SW480 (cell line): ENCODE measurements around the gene ADAM33.
A peak's percentile ranks its signal among the peaks of the same experiment; 100 is the strongest.

Experiments
- DNase-seq: peaks from one replicate; pipeline ENCODE4 v3.0.0-alpha.2; 2016; ENCODE audit warnings: low spot score

The ADAM33 gene

DNA sequence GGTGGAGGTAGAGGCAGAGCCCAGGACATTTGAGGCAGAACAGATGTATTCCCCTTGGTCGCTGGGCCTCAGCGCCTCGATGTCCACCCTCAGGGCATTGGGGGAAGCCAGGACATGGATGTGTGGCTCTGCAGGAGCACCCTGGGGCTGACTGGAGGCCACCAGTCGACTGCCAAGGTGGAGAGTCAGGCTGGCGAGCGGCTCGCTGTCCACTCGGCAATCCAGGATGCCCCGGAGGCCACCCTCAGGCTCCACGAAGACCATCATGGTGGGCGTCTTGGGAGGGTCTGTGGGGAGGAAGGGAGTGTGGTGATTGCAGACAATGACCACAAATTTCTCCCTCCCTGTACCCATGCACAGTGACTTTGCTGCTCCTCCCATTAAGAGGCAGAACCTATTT lies 8.2 kb upstream of the ADAM33 start:
- DNase-seq, result no peak

DNA sequence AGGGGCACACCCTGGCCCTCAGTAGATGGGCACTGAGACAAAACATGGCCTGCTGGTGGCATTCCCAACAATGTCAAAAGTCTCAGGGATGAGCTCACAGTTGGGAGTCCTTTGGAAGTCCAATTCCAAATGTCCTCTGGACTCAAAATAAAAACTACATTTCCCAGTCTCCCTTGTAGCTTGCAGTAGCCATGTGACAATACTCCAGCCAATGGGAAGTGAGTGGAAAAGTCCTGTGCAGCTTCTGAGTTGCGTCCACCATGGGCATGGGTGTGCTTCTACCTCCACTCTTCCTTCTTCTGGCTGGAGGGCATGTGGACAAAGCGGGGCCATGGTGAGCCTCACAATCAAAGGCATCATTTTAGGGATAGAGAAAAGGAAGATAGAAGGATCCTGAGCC lies 5.8 kb upstream of the ADAM33 start:
- peak; percentile 53 for DNase-seq

DNA sequence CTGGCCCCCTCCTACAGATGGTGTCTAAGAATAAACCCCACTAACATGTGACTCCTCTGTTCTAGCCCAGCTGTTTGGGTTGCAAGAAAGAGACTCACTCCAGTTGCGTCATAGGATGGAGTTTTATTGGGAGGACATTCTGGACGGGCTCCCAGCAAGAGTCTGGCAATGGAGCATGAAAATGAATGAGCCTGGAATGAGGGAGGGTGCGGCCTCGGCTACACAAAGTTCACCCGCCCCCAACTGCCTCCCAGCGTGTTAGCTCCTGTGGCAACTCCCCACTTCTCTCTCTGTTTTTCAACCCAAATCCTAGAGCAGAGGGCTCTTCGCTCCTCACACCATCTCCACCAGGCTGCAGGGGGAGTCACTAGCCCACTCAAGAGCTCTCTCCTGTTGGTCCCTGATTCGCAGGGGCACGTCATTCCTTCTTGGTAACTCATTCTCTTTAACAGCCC lies 5.1 kb upstream of the ADAM33 start:
- DNase-seq, result no peak

DNA sequence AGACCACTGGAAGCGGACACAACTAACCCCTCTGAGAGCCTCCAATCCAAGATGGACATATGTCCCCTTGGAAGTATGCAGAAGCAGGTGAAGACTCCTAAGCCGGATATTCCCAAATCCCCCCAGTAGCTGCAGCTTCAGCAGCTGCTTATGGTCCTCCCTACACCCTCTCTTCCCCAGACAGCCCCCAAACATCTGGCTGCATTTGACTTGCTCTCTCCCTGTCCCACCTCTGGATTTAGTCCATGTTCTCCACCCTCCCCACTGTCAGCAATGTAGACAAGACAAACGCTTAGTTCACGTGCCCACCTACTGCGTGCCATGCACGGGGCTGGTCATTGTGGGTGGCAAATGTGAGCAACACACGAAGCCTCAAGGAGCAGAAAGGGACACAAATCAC lies 4.6 kb upstream of the ADAM33 start:
- no peak for DNase-seq

DNA sequence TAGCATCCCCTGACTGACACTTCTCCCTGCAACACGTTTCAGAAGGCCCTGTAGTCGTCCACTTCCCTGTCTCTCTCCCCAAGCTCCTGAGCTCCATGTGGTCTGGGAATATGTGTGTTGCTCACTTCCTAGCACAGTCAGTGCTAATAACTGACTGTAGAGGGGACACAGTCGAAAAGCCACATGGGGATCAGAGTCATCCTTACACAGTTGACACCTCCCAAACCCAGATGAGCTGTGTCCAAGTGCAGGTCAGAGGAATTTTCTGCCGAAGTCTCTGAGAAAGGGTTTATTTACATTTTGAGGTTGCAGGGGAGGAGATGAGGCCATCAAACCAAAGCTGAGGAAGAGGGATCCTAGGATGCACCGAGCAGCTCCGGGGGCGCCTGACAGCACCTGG lies 3.5 kb upstream of the ADAM33 start:
- DNase-seq, result no peak

DNA sequence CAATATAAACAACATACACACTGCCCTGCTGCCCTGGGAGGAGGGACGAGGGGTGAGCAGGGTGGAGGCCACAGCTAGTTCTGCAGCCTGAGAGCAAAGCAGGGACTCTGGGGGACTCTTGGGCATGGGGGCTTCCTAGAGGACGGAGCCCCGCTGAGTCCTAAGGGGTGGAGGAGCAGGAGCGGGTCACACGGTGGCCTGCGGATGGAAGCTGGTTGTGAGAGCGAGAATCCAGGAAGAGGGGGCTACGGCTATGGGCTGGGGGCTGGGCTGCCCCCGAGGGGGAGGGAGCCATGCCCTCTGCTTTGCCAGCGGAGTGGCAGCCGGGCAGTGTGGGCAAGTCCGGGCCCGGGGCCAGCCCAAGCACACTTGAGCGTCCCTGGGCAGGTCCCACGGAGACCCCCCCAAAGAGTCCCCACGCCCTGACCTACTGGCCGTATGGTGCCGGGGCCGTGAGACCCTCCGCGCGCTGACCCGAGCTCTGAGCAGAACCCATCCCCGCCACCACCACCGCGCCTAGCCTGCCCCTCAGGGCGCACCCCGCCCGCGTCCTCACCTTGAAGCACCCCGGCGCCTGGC lies 369 bp downstream of the ADAM33 start:
- no peak for DNase-seq

DNA sequence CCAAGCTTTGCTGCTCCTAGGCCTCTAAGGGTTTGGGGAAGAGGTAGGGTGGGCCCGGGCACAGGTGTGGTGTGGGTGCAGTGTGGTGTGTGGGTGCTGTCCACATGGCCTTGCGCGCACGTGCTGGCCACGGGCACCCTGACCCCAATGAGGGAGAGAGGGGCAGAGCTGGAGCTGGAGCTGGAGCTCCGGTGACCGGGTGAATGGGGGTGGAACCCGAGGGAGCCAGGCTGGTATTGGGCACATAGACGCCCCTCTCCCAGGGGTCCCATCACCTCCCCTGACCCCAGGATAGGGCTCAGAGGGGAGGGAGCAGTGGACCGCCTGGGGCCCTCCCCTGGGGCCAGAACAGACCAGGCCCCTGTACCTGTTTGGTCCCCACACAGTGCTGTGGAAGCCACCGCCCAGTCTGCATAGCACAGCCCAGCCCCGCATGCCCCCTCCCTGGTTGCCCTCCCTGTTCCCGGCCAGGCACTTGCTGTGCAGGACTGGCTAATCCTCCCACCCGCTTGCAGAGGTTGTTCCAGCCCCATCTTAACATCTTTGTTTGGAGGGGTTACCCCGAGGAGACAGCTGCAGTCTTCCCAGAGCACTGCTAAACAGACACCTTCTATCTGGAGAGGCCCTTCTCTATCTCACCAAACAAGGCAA lies 984 bp downstream of the ADAM33 start:
- DNase-seq, result no peak

DNA sequence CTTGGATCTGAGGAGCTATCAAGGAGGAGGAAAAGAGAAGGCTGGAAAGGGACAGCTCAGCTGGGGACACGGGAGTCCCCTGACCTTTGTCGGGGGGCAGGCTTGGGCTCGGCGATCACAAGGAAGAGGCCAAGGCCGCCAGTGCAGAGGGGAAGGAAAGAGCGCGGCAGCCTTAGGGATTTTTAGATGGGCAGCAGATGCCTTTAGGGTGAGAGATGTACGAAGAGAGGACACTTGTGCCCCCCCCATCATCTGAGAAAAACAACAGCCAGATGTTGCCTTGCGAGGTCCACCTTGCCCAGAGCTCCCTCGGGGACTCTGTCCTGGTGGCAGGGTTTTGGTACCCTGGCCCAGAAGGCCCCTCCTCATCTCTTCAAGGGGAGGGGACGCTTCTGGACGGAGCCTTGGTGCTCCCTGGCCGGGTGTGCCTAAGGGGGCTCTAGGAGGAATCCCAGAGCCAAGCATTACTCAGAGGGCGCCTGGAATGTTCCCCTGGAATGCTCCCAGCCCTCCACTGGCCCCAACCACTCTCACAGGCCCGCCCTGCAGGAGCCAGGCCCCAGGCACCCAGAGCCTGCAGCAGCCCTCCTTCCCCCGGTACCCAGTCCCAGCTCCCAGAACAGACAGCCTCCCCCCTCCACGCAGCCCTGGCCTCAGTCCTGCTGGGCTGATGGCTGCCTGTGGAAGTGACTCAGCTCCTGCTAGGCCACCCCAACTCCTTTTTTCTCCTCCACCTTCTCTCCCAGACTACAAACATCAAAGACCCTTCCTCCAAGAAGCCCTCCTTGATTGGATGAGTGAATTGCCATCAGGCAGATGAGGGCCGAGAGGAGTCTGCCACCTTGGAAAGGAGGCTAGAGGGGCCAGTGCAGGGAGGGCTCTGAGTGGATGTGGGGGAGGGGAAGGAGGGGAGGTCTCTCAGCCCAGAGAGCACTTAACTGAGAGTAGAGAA lies 1.8 kb downstream of the ADAM33 start:
- no peak for DNase-seq

DNA sequence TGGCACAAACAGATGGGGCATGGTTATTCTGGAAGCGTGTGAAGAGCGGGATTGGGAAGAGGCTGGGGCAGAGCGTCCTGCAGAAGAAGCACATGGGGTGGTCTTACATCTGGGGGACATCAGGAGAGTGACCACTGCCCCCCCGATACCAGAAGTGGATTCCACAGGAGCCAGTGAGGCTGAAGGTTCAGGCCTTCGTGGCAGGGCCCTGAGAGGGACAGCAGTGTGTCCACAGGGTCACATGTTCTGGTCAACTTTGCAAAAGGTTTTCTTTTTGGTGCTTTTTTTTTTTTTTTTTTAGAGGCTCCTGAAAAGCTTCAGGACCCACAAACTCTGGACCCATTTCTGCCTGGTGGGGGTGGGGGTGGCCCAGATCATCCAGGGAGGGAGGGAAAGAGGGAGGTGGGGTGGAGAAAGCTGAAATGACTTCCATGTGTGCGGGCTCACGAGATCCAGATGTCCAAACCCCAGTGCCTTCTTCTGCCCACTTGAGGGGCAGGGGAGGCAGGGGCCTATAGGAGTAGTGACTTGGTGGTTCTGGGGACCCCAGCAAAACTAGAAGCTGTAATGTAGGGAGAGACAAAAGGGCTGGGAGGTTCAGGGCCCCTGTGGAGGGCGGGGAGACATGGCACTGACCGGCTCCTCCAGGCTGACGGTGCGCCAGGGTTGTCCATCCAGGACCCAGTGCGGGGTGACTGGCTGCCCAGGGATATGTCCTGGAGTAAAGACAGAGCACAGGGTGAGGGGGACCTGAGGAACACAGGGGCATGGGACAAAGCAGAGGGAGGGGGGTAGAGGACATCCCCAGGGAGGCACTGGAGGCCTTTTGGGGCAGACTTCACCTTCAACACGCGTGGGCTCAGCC lies 2.7 kb downstream of the ADAM33 start:
- DNase-seq, result no peak

DNA sequence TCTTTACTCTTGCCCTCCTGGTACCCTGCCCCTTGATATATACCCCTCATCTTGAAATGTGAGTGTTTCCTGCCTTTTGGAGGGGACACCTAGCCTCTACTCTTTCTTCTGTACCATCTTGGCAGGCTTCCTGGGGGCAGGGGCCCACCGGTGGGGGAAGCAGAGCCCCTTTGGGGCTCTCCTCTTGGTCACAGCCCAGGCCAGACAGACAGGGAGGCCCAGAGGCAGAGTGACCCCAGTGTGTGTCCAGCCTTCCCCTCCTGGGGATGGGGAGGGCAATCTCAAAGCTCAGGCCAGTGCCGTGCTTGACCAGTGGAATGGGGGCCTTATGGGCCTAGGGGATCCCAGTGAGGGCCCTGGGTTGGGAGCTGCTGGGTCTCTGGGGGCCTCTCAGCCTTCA lies 3.6 kb downstream of the ADAM33 start:
- DNase-seq, result no peak

DNA sequence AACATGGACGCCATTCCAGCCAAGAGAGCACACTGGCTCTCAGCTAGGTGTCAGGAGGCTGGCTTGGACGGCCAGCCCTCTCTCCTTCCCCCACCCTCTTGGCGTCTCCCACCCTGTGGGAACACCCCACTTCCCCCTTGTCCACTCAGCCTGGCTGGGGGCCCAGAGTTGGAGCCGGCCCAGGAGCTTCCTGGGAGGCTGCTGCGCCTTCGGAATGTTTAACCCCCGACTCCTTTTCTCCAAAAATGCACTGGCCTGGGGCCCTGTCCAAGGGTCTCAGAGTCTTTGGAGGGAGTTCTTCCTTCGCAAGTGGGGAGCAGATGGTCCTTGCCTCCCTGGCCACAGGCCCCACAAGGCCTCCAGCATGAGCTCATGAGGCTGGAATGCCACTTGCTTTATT lies 4.1 kb downstream of the ADAM33 start:
- DNase-seq, result no peak

DNA sequence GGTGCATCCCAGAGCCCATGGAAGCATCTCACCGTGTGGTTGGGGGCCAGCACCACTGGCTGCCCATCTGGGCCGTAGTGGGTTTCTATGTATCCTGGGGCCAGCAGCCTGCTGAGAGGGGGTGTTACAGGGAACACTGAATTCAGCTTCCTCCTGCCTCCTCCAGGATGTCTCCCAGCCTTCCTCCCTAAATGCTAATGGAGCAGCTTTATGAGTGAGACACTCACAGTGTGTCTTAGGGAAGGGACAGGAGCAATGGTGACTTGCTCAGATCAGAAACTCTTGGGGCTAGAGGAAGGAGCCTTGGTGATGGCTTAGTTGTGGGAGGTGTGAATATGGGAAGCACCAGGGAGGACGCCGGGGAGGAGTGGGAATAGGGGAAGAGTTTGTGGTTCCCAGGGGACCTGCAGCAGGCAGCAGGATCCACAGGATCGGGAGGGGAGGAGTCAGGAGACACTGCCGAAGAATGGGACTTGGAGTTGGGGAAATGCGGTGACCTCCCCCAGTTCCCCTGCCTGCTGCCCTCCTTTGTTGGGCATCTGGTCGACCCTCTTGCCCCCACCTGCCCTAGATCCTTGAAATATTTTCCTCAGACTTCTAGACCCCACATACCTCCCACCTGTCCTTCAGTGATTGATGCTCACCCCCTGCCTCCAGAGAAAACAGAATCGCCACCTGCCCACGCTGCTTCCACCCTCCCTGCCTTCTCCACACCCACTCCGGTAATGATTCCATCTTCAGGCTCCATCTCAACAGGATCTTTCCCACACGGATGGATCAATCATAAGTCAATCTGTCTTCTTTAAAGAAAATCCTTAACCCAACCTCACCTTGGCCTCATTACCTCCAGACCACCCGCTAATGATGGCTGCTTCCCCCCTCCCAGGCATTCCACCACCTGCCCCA lies 6.6 kb downstream of the ADAM33 start:
- DNase-seq, result no peak

DNA sequence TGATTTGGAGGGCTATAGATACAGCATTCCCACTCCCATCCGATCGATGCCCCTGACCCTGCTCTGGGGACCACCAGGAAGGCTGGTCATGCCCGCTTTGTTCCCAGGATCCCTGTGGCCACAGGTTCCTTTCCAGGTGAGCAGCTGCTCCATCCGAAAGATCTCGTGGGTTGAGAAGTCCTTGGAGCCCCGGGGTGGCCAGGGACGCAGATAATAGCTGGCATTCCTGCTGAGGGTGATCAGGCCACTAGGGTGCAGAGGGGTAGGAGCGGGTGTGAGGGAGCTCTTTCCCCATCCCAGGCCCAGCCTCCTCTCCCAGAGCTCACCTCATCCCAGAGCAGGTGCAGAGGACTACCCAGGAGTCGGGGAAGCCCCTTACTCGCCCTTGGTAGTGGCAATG lies 7.4 kb downstream of the ADAM33 start:
- no peak for DNase-seq

DNA sequence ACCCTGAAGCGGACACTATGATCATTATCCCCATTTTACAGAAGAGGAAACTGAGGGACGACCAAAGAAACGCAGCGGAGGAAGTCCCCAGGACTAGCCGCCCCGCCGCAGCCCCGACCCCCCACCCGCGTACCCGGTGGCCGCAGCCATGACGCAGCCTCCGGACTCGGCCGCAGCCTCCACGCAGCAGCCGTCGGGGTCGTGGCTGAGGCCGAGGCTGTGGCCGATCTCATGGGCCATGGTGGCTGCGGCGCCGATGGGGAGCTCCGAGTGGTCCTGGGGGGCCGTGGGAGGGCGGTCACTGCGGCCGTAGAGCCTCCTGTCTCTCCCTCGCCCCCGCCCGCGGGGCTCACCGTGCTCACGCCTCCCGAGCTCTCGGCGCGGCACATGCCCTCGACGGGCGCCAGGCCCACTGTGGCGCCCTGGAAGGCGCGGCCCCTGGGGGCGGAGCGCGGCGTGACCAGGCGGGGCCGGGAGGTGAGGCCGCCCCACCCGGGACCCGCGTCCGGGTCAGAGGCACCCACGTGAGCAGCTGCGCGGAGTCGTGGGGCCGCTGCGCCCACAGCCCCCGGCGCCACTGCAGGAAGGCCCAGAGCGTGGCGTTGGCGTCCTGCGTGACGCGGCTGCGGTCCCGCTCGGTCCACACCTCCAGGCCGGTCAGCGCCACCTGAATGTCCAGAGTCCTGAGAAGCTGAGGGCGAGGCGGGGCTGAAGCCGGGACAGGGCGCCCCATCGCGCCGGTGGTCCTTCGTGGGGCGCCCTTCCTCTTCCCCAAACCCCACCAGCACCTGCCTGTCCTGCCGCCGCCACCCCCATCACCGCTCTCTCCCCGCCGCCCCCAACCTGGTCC lies 8.4 kb downstream of the ADAM33 start:
- no peak for DNase-seq

DNA sequence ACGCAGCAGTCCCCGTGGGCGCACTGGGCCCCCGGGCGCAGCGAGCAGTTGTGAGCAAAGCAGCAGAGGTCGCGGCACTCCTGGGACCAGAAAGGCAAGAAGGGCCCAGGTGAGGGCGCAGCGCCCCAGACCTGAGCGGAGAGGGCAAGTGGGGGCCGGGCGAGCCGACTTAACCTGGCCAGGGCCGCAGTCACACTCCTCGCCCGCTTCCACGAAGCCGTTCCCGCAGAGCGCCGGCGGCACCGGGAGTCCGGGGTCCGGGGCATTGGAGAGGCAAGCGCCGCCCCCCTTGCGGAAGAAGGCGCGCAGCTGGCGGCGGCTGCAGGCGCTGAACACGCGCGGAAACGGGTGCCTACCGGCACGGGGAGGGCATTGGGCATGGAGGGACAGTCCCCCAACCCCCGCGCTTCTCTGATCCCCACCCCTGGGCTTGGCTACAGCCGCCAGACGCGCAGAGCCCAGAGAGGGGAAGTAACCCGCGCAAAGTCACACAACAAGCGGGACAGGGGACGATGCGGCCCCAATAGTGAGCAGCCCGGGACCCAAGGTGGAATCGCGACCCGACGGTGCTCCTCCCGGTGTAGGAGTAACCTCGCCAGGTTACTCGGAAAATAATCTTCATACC lies 9.2 kb downstream of the ADAM33 start:
- DNase-seq, result no peak

DNA sequence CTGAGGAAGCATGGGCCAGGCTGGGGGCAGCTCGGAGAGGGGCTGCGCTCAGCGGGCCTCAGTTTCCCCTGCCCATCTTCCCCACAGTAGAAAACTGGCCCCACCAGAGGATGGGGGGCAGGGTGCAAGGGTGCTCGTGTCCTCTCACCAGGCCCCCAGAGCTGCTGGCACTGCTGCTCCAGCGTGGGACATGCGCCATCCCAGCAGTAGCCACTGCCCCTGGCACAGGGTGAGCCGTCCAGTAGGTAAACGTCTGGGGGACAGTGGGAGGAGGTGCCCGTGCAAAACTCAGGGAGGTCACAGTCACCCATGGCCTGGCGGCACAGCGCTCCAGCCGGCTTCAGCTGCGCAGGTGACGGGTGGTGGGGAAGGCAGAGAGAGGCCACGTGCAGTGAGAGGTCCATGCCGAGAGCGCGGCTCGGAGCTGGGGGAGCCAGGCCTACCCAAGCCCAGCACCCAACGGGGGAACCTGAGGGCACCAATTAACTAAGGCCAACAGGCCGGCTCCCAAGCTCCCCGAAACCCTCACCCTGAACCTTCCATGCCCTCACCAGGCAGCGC lies 9.7 kb downstream of the ADAM33 start:
- DNase-seq, result no peak

DNA sequence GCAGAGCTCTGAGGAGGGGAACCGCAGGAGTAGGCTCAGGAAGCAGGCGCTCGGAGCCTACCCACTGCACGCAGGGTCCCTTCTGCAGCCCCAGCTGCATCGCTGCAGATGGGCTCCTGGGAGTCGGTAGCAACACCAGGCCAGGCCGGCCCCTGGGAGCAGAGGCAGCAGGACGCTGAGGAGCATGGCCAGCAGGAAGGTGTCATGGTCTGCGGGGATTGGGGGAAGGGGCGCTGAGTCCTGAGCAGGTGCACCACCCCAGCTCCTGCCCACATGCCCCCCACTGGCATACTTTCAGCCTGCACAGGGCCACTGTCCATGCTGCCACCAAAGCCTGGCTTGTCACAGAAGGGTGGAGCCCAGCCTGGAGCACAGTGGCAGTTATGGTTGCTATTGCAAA lies 10.9 kb downstream of the ADAM33 start:
- DNase-seq, result no peak

DNA sequence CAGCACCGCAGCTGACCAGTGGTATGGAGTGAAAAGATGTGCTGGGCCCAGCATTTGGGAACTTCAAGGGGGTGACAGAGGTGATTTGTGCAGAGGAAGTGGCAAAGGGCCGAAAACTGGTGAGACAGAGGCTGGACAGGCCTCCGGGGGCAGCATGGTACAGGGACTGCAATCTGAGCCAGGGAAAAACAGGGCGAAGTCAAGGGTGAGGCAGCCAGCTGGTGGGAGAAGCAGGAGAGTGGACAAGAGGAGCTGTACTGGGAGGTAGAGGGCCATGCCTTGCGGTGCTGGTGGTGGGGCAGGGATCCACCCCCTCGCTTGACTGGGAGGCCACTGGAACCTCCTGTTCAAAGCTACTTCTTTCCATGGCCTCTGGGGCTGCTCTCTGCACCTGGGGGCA lies 11.3 kb downstream of the ADAM33 start:
- DNase-seq, result peak; percentile 45

DNA sequence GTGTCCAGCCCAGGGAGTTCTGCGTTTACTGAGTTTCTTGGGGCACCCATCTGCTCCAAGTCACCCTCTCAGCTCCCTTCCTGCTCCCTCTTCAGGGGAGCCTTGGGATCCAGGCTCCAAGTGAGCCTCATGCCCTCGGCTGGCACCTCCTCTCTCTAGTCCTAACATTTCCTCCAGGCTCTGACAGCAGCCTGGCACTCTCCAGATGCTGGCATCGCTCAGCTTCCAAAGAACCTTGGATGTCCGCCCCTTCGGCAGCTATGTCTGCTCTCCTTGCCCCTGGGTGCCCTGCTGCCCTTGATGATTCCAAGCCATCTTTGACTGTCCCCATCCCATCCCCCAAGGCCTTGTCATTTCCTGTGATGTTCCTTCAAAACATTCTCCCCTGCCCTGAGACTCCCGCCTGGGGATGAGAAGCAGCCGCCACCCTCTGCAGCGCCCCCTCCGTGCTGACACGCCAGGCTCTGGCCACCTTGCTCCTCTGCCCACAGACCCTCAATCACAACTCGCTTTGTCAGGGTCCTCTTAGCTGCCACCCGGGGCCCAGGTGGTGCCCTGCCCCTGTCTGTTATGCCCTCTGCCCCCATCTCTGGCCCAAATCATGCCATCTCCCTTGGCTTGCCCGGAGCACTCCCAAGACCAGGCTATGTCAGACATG lies 12.0 kb downstream of the ADAM33 start:
- no peak for DNase-seq
